ENCODE measurements around the gene GSG1. TPM values are rescaled to one million over a fixed set of nuclear protein-coding genes. Genes with fewer than 3 reads are reported as not detected.

Gene GSG1
- total RNA-seq, 1 experiment from 2014 or later, result 0.28 TPM

DNA sequence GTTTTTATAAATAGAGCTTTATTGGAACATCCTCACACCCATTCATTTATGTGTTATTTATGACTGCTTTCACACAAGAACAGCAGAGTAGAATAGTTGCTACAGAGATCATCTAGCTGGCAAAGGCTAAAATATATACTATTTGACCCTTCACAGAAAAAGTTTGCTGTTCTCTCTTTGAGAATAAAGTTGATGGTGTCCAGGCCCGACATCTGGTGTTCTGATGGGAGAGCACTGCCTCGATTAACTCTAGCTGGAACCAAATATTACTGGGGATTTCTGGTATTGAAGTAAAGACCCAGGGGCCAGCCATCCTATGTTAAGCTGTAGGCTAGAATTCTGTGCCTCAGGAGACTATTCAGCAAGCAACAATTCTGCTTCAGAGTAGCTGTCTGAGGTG is 37.5 kb downstream of the GSG1 start (continued):
- no peak for TF ChIP-seq IRF1 (CRISPR knock-in tag; IDR thresholded peaks at IDR 0.05)
- no peak for TF ChIP-seq PRRX2 (CRISPR knock-in tag; IDR thresholded peaks at IDR 0.05)
- TF ChIP-seq ZNF512 (CRISPR knock-in tag; IDR thresholded peaks at IDR 0.05; ENCODE audit: borderline replicate concordance), result no peak
- no peak for TF ChIP-seq NFYB (CRISPR knock-in tag; conservative IDR thresholded peaks at IDR 0.05; ENCODE audit: low read depth)
- no peak for TF ChIP-seq CTCF (IDR thresholded peaks at IDR 0.05)
- TF ChIP-seq TEAD1 (CRISPR knock-in tag; IDR thresholded peaks at IDR 0.05), result no peak
- no peak for TF ChIP-seq MAX (CRISPR knock-in tag; IDR thresholded peaks at IDR 0.05)
- TF ChIP-seq ZNF671 (CRISPR knock-in tag; IDR thresholded peaks at IDR 0.05), result no peak
- TF ChIP-seq, protein P1, sequence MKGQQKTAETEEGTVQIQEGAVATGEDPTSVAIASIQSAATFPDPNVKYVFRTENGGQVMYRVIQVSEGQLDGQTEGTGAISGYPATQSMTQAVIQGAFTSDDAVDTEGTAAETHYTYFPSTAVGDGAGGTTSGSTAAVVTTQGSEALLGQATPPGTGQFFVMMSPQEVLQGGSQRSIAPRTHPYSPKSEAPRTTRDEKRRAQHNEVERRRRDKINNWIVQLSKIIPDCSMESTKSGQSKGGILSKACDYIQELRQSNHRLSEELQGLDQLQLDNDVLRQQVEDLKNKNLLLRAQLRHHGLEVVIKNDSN (CRISPR knock-in tag; IDR thresholded peaks at IDR 0.05), result no peak
- TF ChIP-seq ZNF219 (CRISPR knock-in tag; IDR thresholded peaks at IDR 0.05; ENCODE audit: borderline replicate concordance), result no peak

- Mint-ChIP-seq H3K36me3 (peaks cover 59% of the 10 kb centered on the region), H3K4me1 (peaks cover 11% of the 10 kb centered on the region), H3K4me3 (no peak overlapping the region), H3K27me3 (ENCODE audit: low read depth) (no peaks in the 10 kb centered on the region), H3K9me3 (no peaks in the 10 kb centered on the region), H3K27ac (no peak overlapping the region)
- POLR2A ChIA-PET, result no interaction called here
- ATAC-seq, result no peak
- CTCF ChIA-PET, result no interaction called here
- no peak for DNase-seq (ENCODE audit: low spot score)
- TF ChIP-seq PREB (CRISPR knock-in tag; IDR thresholded peaks at IDR 0.05; ENCODE audit: borderline replicate concordance) (no peak), EMX1 (CRISPR knock-in tag; IDR thresholded peaks at IDR 0.05) (no peak), CTCF (IDR thresholded peaks at IDR 0.05) (no peak), ZNF219 (CRISPR knock-in tag; IDR thresholded peaks at IDR 0.05; ENCODE audit: borderline replicate concordance) (no peak), CBFB (CRISPR knock-in tag; IDR thresholded peaks at IDR 0.05; ENCODE audit: low read depth) (no peak), NFYB (CRISPR knock-in tag; conservative IDR thresholded peaks at IDR 0.05; ENCODE audit: low read depth) (no peak), TEAD1 (CRISPR knock-in tag; IDR thresholded peaks at IDR 0.05) (no peak), PRRX2 (CRISPR knock-in tag; IDR thresholded peaks at IDR 0.05) (no peak), ATF1 (CRISPR knock-in tag; IDR thresholded peaks at IDR 0.05) (no peak), MYBL2 (CRISPR knock-in tag; IDR thresholded peaks at IDR 0.05) (no peak)
- TF ChIP-seq, protein P2, sequence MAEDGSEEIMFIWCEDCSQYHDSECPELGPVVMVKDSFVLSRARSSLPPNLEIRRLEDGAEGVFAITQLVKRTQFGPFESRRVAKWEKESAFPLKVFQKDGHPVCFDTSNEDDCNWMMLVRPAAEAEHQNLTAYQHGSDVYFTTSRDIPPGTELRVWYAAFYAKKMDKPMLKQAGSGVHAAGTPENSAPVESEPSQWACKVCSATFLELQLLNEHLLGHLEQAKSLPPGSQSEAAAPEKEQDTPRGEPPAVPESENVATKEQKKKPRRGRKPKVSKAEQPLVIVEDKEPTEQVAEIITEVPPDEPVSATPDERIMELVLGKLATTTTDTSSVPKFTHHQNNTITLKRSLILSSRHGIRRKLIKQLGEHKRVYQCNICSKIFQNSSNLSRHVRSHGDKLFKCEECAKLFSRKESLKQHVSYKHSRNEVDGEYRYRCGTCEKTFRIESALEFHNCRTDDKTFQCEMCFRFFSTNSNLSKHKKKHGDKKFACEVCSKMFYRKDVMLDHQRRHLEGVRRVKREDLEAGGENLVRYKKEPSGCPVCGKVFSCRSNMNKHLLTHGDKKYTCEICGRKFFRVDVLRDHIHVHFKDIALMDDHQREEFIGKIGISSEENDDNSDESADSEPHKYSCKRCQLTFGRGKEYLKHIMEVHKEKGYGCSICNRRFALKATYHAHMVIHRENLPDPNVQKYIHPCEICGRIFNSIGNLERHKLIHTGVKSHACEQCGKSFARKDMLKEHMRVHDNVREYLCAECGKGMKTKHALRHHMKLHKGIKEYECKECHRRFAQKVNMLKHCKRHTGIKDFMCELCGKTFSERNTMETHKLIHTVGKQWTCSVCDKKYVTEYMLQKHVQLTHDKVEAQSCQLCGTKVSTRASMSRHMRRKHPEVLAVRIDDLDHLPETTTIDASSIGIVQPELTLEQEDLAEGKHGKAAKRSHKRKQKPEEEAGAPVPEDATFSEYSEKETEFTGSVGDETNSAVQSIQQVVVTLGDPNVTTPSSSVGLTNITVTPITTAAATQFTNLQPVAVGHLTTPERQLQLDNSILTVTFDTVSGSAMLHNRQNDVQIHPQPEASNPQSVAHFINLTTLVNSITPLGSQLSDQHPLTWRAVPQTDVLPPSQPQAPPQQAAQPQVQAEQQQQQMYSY (CRISPR knock-in tag; IDR thresholded peaks at IDR 0.05), result no peak
- TF ChIP-seq, protein P3, sequence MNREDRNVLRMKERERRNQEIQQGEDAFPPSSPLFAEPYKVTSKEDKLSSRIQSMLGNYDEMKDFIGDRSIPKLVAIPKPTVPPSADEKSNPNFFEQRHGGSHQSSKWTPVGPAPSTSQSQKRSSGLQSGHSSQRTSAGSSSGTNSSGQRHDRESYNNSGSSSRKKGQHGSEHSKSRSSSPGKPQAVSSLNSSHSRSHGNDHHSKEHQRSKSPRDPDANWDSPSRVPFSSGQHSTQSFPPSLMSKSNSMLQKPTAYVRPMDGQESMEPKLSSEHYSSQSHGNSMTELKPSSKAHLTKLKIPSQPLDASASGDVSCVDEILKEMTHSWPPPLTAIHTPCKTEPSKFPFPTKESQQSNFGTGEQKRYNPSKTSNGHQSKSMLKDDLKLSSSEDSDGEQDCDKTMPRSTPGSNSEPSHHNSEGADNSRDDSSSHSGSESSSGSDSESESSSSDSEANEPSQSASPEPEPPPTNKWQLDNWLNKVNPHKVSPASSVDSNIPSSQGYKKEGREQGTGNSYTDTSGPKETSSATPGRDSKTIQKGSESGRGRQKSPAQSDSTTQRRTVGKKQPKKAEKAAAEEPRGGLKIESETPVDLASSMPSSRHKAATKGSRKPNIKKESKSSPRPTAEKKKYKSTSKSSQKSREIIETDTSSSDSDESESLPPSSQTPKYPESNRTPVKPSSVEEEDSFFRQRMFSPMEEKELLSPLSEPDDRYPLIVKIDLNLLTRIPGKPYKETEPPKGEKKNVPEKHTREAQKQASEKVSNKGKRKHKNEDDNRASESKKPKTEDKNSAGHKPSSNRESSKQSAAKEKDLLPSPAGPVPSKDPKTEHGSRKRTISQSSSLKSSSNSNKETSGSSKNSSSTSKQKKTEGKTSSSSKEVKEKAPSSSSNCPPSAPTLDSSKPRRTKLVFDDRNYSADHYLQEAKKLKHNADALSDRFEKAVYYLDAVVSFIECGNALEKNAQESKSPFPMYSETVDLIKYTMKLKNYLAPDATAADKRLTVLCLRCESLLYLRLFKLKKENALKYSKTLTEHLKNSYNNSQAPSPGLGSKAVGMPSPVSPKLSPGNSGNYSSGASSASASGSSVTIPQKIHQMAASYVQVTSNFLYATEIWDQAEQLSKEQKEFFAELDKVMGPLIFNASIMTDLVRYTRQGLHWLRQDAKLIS (CRISPR knock-in tag; IDR thresholded peaks at IDR 0.05; ENCODE audit: borderline replicate concordance), result no peak
- TF ChIP-seq, protein P4, sequence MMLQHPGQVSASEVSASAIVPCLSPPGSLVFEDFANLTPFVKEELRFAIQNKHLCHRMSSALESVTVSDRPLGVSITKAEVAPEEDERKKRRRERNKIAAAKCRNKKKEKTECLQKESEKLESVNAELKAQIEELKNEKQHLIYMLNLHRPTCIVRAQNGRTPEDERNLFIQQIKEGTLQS (CRISPR knock-in tag; conservative IDR thresholded peaks at IDR 0.05), result no peak
These were observed 40.8 kb downstream of the GSG1 start for GRCh38 chr12:13062669-13063068.

All from WTC11 (cell line).